Nephron progenitor cell (in vitro differentiated cells): ENCODE data around the gene PPP1R14D.
A peak's percentile ranks its signal among the peaks of the same experiment; 100 is the strongest.

Source experiments
- DNase-seq: peaks from one replicate; pipeline ENCODE4 v3.0.0; 2021
- H3K27ac Mint-ChIP-seq: 2 replicates; pipeline ENCODE4 v1.8.0; 2021; ENCODE audit warnings: mild to moderate bottlenecking, moderate library complexity, mixed read lengths
- H3K27me3 Mint-ChIP-seq: 2 replicates; pipeline ENCODE4 v1.8.0; 2021; ENCODE audit warnings: mild to moderate bottlenecking, low read depth, mixed read lengths; ENCODE audit not compliant: poor library complexity
- H3K36me3 Mint-ChIP-seq: 2 replicates; pipeline ENCODE4 v1.8.0; 2021; ENCODE audit warnings: low read depth, mixed read lengths
- H3K4me1 Mint-ChIP-seq: 2 replicates; pipeline ENCODE4 v1.8.0; 2021; ENCODE audit warnings: mixed read lengths
- H3K4me3 Mint-ChIP-seq: 2 replicates; pipeline ENCODE4 v1.8.0; 2021; ENCODE audit warnings: mild to moderate bottlenecking, moderate library complexity, mixed read lengths
- H3K9me3 Mint-ChIP-seq: 2 replicates; pipeline ENCODE4 v1.8.0; 2021; ENCODE audit warnings: mild to moderate bottlenecking, moderate library complexity, mixed read lengths
- TF ChIP-seq, protein P1 (sequence below): fragments of 200-600 bp; sonication (generic); IDR thresholded peaks from 2 replicates; pipeline ENCODE4 v1.5.0; 2021; ENCODE audit warnings: antibody characterized with exemption

PPP1R14D gene

GRCh38 chr15:40812721-40813425, 15.6 kb downstream of the PPP1R14D start:
- peaks cover 9% of the 10 kb centered on the region for H3K27me3 Mint-ChIP-seq
- TF ChIP-seq, protein P1, sequence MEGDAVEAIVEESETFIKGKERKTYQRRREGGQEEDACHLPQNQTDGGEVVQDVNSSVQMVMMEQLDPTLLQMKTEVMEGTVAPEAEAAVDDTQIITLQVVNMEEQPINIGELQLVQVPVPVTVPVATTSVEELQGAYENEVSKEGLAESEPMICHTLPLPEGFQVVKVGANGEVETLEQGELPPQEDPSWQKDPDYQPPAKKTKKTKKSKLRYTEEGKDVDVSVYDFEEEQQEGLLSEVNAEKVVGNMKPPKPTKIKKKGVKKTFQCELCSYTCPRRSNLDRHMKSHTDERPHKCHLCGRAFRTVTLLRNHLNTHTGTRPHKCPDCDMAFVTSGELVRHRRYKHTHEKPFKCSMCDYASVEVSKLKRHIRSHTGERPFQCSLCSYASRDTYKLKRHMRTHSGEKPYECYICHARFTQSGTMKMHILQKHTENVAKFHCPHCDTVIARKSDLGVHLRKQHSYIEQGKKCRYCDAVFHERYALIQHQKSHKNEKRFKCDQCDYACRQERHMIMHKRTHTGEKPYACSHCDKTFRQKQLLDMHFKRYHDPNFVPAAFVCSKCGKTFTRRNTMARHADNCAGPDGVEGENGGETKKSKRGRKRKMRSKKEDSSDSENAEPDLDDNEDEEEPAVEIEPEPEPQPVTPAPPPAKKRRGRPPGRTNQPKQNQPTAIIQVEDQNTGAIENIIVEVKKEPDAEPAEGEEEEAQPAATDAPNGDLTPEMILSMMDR = no peak
- H3K27ac Mint-ChIP-seq = no peak overlapping the region
- H3K4me1 Mint-ChIP-seq = peaks cover 16% of the 10 kb centered on the region
- no peak overlapping the region for H3K4me3 Mint-ChIP-seq
- peaks cover 9% of the 10 kb centered on the region for H3K36me3 Mint-ChIP-seq
- no peaks in the 10 kb centered on the region for H3K9me3 Mint-ChIP-seq
- no peak for DNase-seq

DNA sequence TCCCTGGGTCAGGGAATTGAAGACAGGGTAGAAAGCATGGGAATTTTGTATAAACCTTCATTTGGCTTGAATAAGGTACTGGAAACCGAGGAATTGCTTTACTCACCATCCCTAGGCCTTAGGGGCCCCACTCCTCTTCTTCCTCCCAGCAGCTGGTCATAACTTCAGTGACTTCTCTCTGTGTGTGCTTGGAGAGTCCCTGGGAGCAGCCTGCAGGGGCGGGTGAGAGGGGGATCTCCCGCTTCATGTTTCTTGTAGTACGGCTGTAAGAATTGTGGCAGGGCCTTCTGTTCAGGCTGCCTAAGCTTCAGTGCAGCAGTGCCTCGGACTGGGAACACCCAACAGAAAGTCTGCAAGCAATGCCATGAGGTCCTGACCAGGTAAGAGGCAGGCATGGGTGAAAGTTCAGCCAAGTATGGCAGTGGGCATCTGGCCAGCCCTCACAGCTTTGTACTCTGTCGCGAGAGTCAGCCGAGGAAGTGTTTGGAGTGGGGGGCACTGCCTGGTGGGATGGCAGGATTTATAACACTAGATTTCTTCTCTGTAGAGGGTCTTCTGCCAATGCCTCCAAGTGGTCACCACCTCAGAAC, 19.6 kb downstream of the PPP1R14D start:
- Mint-ChIP-seq H3K4me1 (peaks cover 32% of the 10 kb centered on the region), H3K9me3 (no peaks in the 10 kb centered on the region), H3K27ac (no peak overlapping the region), H3K36me3 (peaks cover 3% of the 10 kb centered on the region), H3K27me3 (no peaks in the 10 kb centered on the region), H3K4me3 (peak overlapping the region; percentile 99)
- DNase-seq = peak; percentile 15
- TF ChIP-seq, protein P1 = no peak

- TF ChIP-seq, protein P1 = no peak
- Mint-ChIP-seq H3K36me3 (peaks cover 3% of the 10 kb centered on the region), H3K27me3 (no peaks in the 10 kb centered on the region), H3K27ac (no peak overlapping the region), H3K4me3 (peak overlapping the region; percentile 99), H3K4me1 (peaks cover 32% of the 10 kb centered on the region), H3K9me3 (no peaks in the 10 kb centered on the region)
- DNase-seq = no peak
Measured at GRCh38 chr15:40807888-40808461, 20.5 kb downstream of the PPP1R14D start.

- Mint-ChIP-seq H3K4me1 (peaks cover 34% of the 10 kb centered on the region), H3K27me3 (no peaks in the 10 kb centered on the region), H3K4me3 (peak within 1 kb of the TSS; percentile 99), H3K27ac (peak within 1 kb of the TSS; percentile 99), H3K9me3 (no peaks in the 10 kb centered on the region), H3K36me3 (peaks cover 5% of the 10 kb centered on the region)
- DNase-seq = peak; percentile 95
- TF ChIP-seq, protein P1 = no peak
Measured at GRCh38 chr15:40807028-40807887, 21.2 kb downstream of the PPP1R14D start, which contains the start of the genes DNAJC17 and ZFYVE19. TSS of gene DNAJC17 (minus strand) at chr15:40807473. CDS start at chr15:40807446, 27 bp downstream. TSS of gene ZFYVE19 (plus strand) at chr15:40807089. CDS start at chr15:40807590, 501 bp downstream.

GRCh38 chr15:40806672-40807027, 21.9 kb downstream of the PPP1R14D start:
- DNase-seq = no peak
- Mint-ChIP-seq H3K27me3 (no peaks in the 10 kb centered on the region), H3K4me1 (peaks cover 40% of the 10 kb centered on the region), H3K36me3 (peaks cover 11% of the 10 kb centered on the region), H3K9me3 (no peaks in the 10 kb centered on the region), H3K27ac (peak overlapping the region; percentile 71), H3K4me3 (peak overlapping the region; percentile 99)
- TF ChIP-seq, protein P1 = no peak
